D721Med (cell line): ENCODE data around the gene FCRL3.
"Not testable (repeated sequence)": the region's sequence is repeated elsewhere in the genome, so short reads cannot be mapped to it uniquely, and the experiment has no call there.

Experiments used
- DNase-seq: peaks from one replicate; pipeline ENCODE4 v3.0.0; 2011; ENCODE audit warnings: low spot score; ENCODE audit not compliant: insufficient read length
- FAIRE-seq: peaks from 2 replicates; lab custom pipeline; 2011; peaks lifted over from hg19 to GRCh38; lab: Jason Lieb, UNC
- TF ChIP-seq, protein P1 (sequence below): IDR thresholded peaks from 2 replicates; pipeline ENCODE4 v1.5.1; 2012; ENCODE audit warnings: mild to moderate bottlenecking, control low read depth; ENCODE audit not compliant: insufficient read depth; ENCODE audit errors: missing control alignments

The FCRL3 gene, protein sequence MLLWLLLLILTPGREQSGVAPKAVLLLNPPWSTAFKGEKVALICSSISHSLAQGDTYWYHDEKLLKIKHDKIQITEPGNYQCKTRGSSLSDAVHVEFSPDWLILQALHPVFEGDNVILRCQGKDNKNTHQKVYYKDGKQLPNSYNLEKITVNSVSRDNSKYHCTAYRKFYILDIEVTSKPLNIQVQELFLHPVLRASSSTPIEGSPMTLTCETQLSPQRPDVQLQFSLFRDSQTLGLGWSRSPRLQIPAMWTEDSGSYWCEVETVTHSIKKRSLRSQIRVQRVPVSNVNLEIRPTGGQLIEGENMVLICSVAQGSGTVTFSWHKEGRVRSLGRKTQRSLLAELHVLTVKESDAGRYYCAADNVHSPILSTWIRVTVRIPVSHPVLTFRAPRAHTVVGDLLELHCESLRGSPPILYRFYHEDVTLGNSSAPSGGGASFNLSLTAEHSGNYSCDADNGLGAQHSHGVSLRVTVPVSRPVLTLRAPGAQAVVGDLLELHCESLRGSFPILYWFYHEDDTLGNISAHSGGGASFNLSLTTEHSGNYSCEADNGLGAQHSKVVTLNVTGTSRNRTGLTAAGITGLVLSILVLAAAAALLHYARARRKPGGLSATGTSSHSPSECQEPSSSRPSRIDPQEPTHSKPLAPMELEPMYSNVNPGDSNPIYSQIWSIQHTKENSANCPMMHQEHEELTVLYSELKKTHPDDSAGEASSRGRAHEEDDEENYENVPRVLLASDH

GRCh38 chr1:157700732-157701131 lies at the start of gene FCRL3:
FCRL3 (minus strand) TSS chr1:157700769; CDS start chr1:157700489, 280 bp downstream.
- DNase-seq, result no peak
- FAIRE-seq, result no peak
- TF ChIP-seq, protein P1, sequence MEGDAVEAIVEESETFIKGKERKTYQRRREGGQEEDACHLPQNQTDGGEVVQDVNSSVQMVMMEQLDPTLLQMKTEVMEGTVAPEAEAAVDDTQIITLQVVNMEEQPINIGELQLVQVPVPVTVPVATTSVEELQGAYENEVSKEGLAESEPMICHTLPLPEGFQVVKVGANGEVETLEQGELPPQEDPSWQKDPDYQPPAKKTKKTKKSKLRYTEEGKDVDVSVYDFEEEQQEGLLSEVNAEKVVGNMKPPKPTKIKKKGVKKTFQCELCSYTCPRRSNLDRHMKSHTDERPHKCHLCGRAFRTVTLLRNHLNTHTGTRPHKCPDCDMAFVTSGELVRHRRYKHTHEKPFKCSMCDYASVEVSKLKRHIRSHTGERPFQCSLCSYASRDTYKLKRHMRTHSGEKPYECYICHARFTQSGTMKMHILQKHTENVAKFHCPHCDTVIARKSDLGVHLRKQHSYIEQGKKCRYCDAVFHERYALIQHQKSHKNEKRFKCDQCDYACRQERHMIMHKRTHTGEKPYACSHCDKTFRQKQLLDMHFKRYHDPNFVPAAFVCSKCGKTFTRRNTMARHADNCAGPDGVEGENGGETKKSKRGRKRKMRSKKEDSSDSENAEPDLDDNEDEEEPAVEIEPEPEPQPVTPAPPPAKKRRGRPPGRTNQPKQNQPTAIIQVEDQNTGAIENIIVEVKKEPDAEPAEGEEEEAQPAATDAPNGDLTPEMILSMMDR, result no peak

- FAIRE-seq (no peak), DNase-seq (no peak)
- TF ChIP-seq, protein P1, result no peak
Measured at GRCh38 chr1:157748262-157748817, 47.8 kb upstream of the FCRL3 start.

DNA sequence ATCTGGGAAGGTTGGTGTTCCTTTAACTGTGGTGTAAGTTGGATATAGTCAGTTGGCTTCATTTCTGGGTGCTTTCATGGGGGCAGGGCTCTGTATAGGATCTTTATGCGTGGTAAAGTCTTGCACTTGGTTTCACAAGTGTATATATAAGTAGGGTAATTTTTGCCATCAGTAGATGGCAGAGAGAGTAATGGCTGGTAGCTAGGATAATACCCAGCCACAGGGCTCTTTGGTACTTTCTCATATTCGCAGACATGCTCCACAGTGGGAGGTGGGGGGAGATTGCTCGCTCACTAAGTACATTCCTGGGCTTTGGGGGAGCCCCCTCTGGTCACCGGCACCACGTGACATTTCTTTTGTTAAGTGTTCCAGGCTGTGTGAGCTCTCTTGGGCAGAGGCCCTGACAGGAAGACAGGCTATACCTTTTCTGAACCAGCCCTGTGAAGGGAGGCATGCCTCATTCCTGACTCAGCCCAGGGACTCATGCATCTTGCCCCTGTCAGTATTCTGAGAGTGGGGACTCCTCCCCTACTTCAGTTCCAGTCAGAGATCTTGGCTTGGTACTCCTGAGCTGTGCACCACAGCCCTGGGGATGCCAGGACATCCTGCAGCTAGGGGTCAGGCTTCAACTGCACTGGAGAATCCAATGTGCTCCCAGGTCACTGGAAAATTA lies 38.8 kb upstream of the FCRL3 start:
- FAIRE-seq (no peak), DNase-seq (no peak)
- TF ChIP-seq, protein P1, result no peak

- FAIRE-seq, DNase-seq: not testable (repeated sequence)
Measured at GRCh38 chr1:157735991-157736390, 35.4 kb upstream of the FCRL3 start.

- TF ChIP-seq, protein P1, result no peak
- no peak for DNase-seq
Measured at GRCh38 chr1:157734321-157734720, 33.8 kb upstream of the FCRL3 start.

DNA sequence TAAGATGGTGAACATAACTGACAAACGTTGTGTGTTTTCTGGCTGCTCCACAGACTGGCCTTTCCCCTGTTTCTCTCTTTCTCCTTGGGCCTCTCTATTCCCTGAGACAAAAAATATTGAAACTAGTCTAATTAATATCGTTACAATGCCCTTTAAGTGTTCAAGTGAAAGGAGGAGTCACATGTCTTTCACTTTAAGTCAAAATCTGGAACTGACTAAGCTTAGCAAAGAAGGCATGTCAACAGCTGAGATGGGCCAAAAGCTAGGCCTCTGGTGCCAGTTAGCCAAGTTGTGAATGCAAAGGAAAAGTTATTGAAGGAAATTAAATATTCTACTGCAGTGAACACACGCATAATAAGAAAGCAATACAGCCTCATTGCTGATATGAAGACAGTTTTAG lies 32.2 kb upstream of the FCRL3 start:
- TF ChIP-seq, protein P1, result no peak
- FAIRE-seq (no peak), DNase-seq (no peak)

More at GRCh38 chr1:157734321-157734720, 33.8 kb upstream of the FCRL3 start:
- peak; percentile 41 for FAIRE-seq

DNA sequence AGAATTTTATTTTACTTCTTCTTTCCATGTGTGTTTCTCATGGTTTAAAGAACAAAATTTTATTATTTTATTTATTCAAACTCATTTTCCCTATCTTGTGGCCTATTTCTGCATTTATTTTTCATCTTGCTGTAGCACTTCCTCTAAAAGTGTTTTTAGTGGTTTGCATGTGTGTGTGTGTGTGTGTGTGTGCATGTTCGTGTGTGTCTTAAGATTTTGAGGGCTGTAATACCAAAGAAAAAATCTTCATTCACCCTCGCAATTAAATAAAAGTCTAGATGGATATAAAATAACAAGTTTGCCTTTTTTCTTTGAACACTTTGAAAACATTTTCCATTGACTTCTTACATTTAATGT lies 24.6 kb upstream of the FCRL3 start:
- TF ChIP-seq, protein P1, result no peak
- DNase-seq (no peak), FAIRE-seq (no peak)
